Spleen (tissue), 11 donors: ENCODE measurements around the gene TRPM2. TPM values are rescaled to one million over a fixed set of nuclear protein-coding genes. Genes with fewer than 3 reads are reported as not detected.

Experiments
- DNase-seq: peaks from one replicate; pipeline ENCODE4 v3.0.0-alpha.2; 2020
- H3K27ac ChIP-seq, 8 donors: fragments of 200-600 bp; sonication (generic) in 7 of 8; 1 replicate in 4 of 8; 2 replicates in 4 of 8; pipeline versions ENCODE4 v1.5.0 to v1.8.0; 2016 to 2021; ENCODE audit warnings: inconsistent platforms in 4 of 8, mild to moderate bottlenecking in 4 of 8, moderate library complexity in 1 of 8
- H3K27me3 ChIP-seq, 7 donors: fragments of 200-600 bp; sonication (generic) in 6 of 7; replicated peaks in 1 of 7; 1 replicate in 4 of 7; 2 replicates in 3 of 7; pipeline versions ENCODE4 v1.5.0 to v1.8.0; 2016 to 2021; ENCODE audit warnings: inconsistent platforms in 3 of 7, mild to moderate bottlenecking in 1 of 7
- H3K36me3 ChIP-seq, 6 donors: fragments of 200-600 bp; sonication (generic) in 5 of 6; 1 replicate in 4 of 6; 2 replicates in 2 of 6; pipeline versions ENCODE4 v1.5.0 to v1.8.0; 2016 to 2021; ENCODE audit warnings: inconsistent platforms in 2 of 6
- H3K4me1 ChIP-seq, 6 donors: fragments of 200-600 bp; sonication (generic) in 5 of 6; 1 replicate in 3 of 6; 2 replicates in 3 of 6; pipeline versions ENCODE4 v1.5.0 to v1.8.0; 2016 to 2021; ENCODE audit warnings: inconsistent platforms in 3 of 6
- H3K4me3 ChIP-seq, 8 donors: fragments of 200-600 bp; sonication (generic) in 7 of 8; 1 replicate in 4 of 8; 2 replicates in 4 of 8; pipeline versions ENCODE4 v1.5.0 to v1.8.0; 2016 to 2021; ENCODE audit warnings: inconsistent platforms in 4 of 8, mild to moderate bottlenecking in 4 of 8, moderate library complexity in 2 of 8
- H3K9me3 ChIP-seq, 8 donors: fragments of 200-600 bp; sonication (generic) in 7 of 8; 1 replicate in 4 of 8; 2 replicates in 4 of 8; pipeline versions ENCODE4 v1.5.0 to v1.8.0; 2016 to 2021; ENCODE audit warnings: inconsistent platforms in 4 of 8
- POLR2A ChIP-seq, 3 donors: fragments of 450-650 bp; IDR thresholded peaks; one replicate each; pipeline ENCODE4 v1.5.1; 2017; ENCODE audit warnings: antibody characterized with exemption in 3 of 3, mild to moderate bottlenecking in 1 of 3
- POLR2AphosphoS5 ChIP-seq, 3 donors: sonication (generic); formaldehyde crosslinking; IDR thresholded peaks; one replicate each; pipeline ENCODE4 v1.5.1; 2017; ENCODE audit warnings: antibody characterized with exemption in 3 of 3
- WGBS, 5 donors: extraction: QIAGEN DNeasy Blood & Tissue Kit in 3 of 5; methylation state at CpG; one replicate each; pipeline versions ENCODE4 v1.1.5 to v1.1.7; 2013 to 2018; 5-methylcytosine and 5-hydroxymethylcytosine counted together
- intact Hi-C: fragments of 100-400 bp; cut with DNase I; formaldehyde crosslinking; loops from one replicate; pipeline ENCODE4 v1.15.0; 2023; ENCODE audit warnings: low total_unique reads
- polyA plus RNA-seq, 3 donors: library from polyadenylated mRNA; stranded (reverse); fragments of 200-250 nt; gene quantifications; one replicate each; pipeline ENCODE4 v1.2.1, GENCODE V29; 2013
- total RNA-seq, 7 donors: library from RNA; depleted of rRNA in 3 of 7; stranded (reverse); fragments of >200 nt in 3 of 7; fragmentation: NEBNext Ultra II Directional in 4 of 7; extraction: Animal tissue kit (Norgen Biotek cat#: 25700) in 4 of 7; gene quantifications; one replicate each; pipeline versions ENCODE4 v1.1.0 to v1.2.1, GENCODE V29; 2016 to 2021
- TF ChIP-seq, protein P1 (sequence below), 11 experiments: fragments of 200-600 bp in 7 of 11; fragments of 450-650 bp in 4 of 11; sonication (generic) in 4 of 11; IDR thresholded peaks in 8 of 11; conservative IDR thresholded peaks in 3 of 11; 1 replicate in 7 of 11; 2 replicates in 4 of 11; pipeline versions ENCODE4 v1.4.0 to v1.8.0; 2016 to 2021; ENCODE audit warnings: antibody characterized with exemption in 11 of 11, inconsistent platforms in 4 of 11, mild to moderate bottlenecking in 1 of 11
- donor health status: healthy with polysubstance abuse.
- donor health status: DM: no; HTN: no; CAD: no; lungs with moderate emphysema.
- donor health status: DM: no; HTN: no; CAD: no.
- donor health status: Bipolar disorder and iron deficiency.
- donor health status: healthy.
- donor health status: DM: no; HTN: no; CAD: no.
- donor health status: DM: yes; HTN: yes; CAD: no.

TRPM2 gene
- total and polyA plus RNA-seq, 10 donors = 10.4 to 44.1 (median 23.3) TPM

DNA sequence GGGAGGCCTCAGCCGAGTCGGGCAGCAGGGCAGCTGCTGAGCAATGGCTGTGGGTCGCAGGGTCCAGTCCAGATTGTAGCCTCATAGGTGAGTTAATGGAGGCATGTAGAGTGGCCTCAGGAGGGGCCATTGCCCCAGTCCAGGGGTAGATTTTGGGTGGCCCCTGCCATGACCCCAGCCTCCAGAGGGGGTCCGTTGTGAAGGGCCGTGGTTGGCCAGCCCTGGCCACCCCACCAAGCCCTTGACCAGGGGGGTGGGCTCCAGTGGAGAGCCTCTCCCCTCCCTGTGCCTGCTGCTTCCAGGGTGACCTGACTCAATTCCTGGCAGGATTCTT, 26.1 kb downstream of the TRPM2 start:
- WGBS, 5 donors = 81 to 97% (median 87%) methylated on average over 3 to 5 of the region's 5 CpGs
- peaks cover 4 to 53% (median 30%) of the 10 kb centered on the region in 6 donors for H3K4me1 ChIP-seq
- peaks cover 0 to 86% (median 34%) of the 10 kb centered on the region in 6 donors for H3K36me3 ChIP-seq
- H3K27ac ChIP-seq = peak overlapping the region in 3 of 8 donors; percentile 7 to 41 (median 36)
- TF ChIP-seq, protein P1, sequence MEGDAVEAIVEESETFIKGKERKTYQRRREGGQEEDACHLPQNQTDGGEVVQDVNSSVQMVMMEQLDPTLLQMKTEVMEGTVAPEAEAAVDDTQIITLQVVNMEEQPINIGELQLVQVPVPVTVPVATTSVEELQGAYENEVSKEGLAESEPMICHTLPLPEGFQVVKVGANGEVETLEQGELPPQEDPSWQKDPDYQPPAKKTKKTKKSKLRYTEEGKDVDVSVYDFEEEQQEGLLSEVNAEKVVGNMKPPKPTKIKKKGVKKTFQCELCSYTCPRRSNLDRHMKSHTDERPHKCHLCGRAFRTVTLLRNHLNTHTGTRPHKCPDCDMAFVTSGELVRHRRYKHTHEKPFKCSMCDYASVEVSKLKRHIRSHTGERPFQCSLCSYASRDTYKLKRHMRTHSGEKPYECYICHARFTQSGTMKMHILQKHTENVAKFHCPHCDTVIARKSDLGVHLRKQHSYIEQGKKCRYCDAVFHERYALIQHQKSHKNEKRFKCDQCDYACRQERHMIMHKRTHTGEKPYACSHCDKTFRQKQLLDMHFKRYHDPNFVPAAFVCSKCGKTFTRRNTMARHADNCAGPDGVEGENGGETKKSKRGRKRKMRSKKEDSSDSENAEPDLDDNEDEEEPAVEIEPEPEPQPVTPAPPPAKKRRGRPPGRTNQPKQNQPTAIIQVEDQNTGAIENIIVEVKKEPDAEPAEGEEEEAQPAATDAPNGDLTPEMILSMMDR (IDR thresholded peaks at IDR 0.05 in 8 of 11, conservative IDR thresholded peaks at IDR 0.05 in 3 of 11) = no peak
- no peak for TF ChIP-seq POLR2A (IDR thresholded peaks at IDR 0.05)
- no peak for TF ChIP-seq POLR2AphosphoS5 (IDR thresholded peaks at IDR 0.05)
- H3K9me3 ChIP-seq = peaks cover 0 to 22% (median 17%) of the 10 kb centered on the region in 8 donors
- DNase-seq = no peak
- H3K4me3 ChIP-seq = no peak overlapping the region
- intact Hi-C loops = no loop called here
- H3K27me3 ChIP-seq = no peaks in the 10 kb centered on the region

DNA sequence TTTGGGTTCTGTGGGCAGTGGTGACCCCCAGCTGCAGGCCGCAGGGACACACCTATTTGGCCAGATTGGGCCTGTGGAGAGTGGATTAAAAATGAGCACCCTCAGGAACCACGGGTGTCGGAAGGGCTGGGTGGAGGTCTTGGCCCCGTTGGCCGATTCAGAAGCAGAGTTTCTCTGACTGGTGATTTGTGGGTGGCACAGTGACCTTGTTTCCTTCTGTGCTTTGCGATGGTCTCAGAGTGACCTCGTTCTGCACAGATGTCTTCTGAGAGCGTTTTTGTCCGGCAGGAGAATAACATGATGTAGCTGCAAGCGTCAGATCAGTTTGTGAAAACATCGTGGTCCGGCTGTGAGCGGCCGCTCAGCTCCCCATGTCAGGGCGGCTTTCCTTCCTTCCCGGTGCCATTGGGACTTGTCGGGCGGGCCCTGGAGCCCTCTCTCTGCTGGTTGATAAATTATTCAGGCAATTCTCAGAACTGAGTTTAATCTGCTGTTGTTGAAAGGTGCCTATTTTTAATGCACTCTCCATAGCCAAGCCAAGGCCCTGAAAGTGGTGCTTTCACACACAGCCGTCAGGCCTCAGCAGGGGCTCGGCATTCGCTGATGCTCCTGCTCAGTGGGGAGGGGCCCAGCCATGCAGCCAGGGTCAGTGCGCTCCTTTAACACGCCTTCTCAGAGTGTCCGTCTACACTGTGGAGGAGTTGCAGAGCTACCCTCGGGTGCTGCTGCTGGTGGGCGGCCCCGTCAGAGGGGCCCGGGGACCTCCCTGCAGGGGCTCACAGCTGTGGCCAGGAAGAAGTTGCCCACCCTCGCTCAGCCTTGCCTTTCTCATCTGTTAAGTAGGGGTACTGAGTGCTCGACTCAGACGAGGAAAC, 26.8 kb downstream of the TRPM2 start:
- peaks cover 4 to 30% (median 24%) of the 10 kb centered on the region in 8 donors for H3K9me3 ChIP-seq
- WGBS, 5 donors = 72 to 84% (median 75%) methylated on average over 30 to 31 of the region's 31 CpGs
- TF ChIP-seq, protein P1 (IDR thresholded peaks at IDR 0.05 in 8 of 11, conservative IDR thresholded peaks at IDR 0.05 in 3 of 11) = no peak
- TF ChIP-seq POLR2A (IDR thresholded peaks at IDR 0.05) (no peak), POLR2AphosphoS5 (IDR thresholded peaks at IDR 0.05) (peak in 2 of 3 donors; percentile 5 to 10)
- H3K4me1 ChIP-seq = peaks cover under 1 to 45% (median 23%) of the 10 kb centered on the region in 6 donors
- no peaks in the 10 kb centered on the region for H3K27me3 ChIP-seq
- intact Hi-C loops = no loop called here
- peak overlapping the region in 4 of 8 donors; percentile 7 to 41 (median 30) for H3K27ac ChIP-seq
- peaks cover 0 to 92% (median 34%) of the 10 kb centered on the region in 6 donors for H3K36me3 ChIP-seq
- DNase-seq = no peak
- H3K4me3 ChIP-seq = no peak overlapping the region

DNA sequence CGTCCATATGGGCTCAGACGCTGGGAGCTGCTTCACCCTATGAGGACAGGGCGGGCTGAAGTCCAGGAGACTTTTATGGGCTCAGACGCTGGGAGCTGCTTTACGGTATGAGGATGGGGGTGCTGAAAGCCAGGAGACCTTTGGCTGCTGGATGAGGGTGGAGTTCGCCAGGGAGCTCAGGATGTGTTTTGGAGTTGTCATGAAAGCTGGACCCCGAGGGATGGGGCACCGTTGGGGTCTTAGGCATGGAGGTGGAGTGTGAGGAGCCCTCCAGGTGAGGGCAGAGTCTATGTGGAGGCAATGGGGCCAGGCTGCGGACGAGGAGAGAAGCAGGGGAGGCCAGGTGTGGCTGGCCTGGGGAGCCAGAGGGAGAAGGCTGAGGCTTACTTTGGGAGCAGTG, 27.5 kb downstream of the TRPM2 start:
- 80 to 92% (median 88%) methylated on average over 10 of the region's 10 CpGs for WGBS, 5 donors
- peaks cover 0 to 95% (median 34%) of the 10 kb centered on the region in 6 donors for H3K36me3 ChIP-seq
- peaks cover 6 to 36% (median 31%) of the 10 kb centered on the region in 8 donors for H3K9me3 ChIP-seq
- DNase-seq = no peak
- no peaks in the 10 kb centered on the region for H3K27me3 ChIP-seq
- H3K4me1 ChIP-seq = peaks cover 0 to 39% (median 16%) of the 10 kb centered on the region in 6 donors
- intact Hi-C loops = no loop called here
- H3K27ac ChIP-seq = peak overlapping the region in 2 of 8 donors; percentile 7 to 41
- no peak for TF ChIP-seq POLR2A (IDR thresholded peaks at IDR 0.05)
- TF ChIP-seq, protein P1 (IDR thresholded peaks at IDR 0.05 in 8 of 11, conservative IDR thresholded peaks at IDR 0.05 in 3 of 11) = no peak
- TF ChIP-seq POLR2AphosphoS5 (IDR thresholded peaks at IDR 0.05) = no peak
- H3K4me3 ChIP-seq = no peak overlapping the region

GRCh38 chr21:44381874-44382273, 28.5 kb downstream of the TRPM2 start:
- TF ChIP-seq, protein P1 (IDR thresholded peaks at IDR 0.05 in 8 of 11, conservative IDR thresholded peaks at IDR 0.05 in 3 of 11) = no peak
- TF ChIP-seq POLR2A (IDR thresholded peaks at IDR 0.05) (no peak), POLR2AphosphoS5 (IDR thresholded peaks at IDR 0.05) (no peak)
- Histone ChIP-seq H3K4me3 (no peak overlapping the region), H3K4me1 (peaks cover 0 to 29% (median 10%) of the 10 kb centered on the region in 6 donors), H3K9me3 (peaks cover 9 to 46% (median 41%) of the 10 kb centered on the region in 8 donors), H3K27ac (no peak overlapping the region), H3K27me3 (no peaks in the 10 kb centered on the region), H3K36me3 (peaks cover 0 to 88% (median 34%) of the 10 kb centered on the region in 6 donors)
- intact Hi-C loops = no loop called here
- DNase-seq = no peak
